GM12875 (cell line): ENCODE results near the gene TXNDC5.

Experiments used
- H3K4me3 ChIP-seq: one replicate; pipeline ENCODE4 v1.5.1; 2011; ENCODE audit warnings: low read depth, low read length, control low read depth
- TF ChIP-seq, protein P1 (sequence below): IDR thresholded peaks from 2 replicates; pipeline ENCODE4 v1.5.1; 2011; ENCODE audit warnings: low read depth, mild to moderate bottlenecking, control low read depth, inconsistent platforms, low read length, moderate library complexity, borderline replicate concordance; ENCODE audit not compliant: insufficient read depth

The TXNDC5 gene

DNA sequence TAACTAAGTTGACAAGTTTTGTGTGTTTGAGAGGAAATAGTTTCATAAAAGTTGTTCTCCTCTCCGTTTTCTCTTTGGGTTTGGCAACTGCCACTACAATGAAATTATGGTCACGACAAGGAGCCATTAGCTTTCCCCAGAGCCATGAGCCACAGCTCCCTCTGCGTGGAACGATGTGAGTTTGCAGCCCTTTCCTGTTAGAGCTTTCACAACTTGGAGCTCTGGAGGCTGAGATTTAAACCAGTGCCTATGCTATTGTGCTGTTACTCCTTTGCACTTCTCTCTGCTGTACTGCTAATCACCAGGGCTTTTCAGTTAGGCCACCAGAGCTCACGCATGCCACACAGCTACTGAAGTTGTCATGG, 29.3 kb upstream of the TXNDC5 start:
- TF ChIP-seq, protein P1, sequence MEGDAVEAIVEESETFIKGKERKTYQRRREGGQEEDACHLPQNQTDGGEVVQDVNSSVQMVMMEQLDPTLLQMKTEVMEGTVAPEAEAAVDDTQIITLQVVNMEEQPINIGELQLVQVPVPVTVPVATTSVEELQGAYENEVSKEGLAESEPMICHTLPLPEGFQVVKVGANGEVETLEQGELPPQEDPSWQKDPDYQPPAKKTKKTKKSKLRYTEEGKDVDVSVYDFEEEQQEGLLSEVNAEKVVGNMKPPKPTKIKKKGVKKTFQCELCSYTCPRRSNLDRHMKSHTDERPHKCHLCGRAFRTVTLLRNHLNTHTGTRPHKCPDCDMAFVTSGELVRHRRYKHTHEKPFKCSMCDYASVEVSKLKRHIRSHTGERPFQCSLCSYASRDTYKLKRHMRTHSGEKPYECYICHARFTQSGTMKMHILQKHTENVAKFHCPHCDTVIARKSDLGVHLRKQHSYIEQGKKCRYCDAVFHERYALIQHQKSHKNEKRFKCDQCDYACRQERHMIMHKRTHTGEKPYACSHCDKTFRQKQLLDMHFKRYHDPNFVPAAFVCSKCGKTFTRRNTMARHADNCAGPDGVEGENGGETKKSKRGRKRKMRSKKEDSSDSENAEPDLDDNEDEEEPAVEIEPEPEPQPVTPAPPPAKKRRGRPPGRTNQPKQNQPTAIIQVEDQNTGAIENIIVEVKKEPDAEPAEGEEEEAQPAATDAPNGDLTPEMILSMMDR: no peak
- no peak overlapping the region for H3K4me3 ChIP-seq

DNA sequence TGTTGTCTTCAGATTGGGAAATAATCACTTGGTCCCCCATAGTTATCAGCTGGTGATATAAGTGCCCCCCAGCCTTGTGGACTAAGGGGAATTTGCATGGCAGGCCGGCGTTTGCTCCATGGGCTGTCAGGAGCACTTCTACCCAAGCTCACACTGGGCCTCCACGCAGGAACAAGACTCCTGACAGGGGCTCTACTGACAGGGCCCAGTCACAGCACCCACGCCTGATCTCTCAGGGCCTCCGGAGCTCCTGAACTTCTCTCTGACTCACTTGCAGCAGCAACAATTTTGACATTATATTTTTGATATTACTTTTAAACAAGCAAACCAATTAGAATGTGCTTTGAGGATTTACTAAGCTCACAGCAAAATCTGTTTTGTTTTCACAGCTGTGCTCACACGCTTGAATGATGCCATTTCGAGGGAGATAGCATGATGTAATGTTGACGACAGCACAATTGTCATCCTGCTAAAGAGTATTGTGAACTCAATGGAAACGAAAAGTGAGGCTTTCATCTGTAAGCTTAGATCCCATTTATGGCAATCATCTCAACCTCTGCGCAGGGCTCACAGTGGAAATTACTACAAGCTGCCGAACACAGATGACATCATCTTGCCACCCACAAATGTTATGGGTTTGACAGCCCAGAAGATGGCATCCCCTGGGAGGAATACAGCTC, 28.7 kb upstream of the TXNDC5 start:
- no peak overlapping the region for H3K4me3 ChIP-seq
- TF ChIP-seq, protein P1: no peak

DNA sequence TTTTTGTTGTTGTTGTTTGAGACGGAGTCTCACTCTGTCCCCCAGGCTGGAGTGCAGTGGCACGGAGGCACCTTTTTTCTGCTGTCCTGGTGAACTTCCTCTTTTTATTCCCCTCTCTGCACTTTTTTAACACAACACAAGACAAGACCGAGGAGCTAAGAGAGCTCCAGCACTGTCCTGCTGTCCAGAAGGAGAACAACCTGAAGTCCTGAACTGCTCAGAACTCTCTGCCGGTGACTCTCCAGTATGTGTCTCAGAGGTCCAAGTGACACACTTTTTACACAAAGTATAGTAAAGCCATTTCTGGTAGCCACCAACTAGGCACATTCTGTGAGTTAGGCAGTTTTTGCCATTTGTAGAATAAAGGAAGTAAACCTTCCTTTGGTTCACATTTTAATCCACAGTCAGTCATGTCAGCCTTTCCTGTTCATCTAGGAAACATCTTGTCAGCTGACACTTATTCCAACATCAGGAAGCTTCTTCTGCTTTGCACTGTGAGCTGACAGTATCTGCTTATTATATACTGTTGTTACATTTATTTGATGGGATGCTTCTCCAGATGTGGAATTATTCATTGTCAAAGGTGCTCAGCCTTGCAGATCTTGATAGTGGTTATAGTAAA, 28.1 kb upstream of the TXNDC5 start:
- no peak overlapping the region for H3K4me3 ChIP-seq
- TF ChIP-seq, protein P1: no peak

DNA sequence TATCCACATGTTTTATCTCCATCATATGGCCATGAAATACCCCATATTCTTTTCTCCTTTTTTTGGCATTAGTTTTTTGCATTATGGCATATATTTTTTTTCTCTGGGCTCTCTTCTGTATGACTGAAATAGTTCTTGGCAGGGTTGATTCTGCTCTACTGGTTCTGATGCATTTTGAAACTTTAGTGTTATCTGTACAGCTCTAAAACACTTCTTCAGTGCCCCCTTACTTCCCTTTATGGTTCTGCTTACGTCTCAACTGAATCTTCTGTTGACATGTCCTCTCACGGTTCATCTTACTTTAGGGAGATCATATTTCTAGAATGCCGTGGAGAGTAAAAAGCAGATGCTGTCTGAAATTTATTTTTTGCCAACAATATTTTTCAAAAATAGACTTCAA, 23.2 kb upstream of the TXNDC5 start:
- TF ChIP-seq, protein P1: no peak
- no peak overlapping the region for H3K4me3 ChIP-seq

DNA sequence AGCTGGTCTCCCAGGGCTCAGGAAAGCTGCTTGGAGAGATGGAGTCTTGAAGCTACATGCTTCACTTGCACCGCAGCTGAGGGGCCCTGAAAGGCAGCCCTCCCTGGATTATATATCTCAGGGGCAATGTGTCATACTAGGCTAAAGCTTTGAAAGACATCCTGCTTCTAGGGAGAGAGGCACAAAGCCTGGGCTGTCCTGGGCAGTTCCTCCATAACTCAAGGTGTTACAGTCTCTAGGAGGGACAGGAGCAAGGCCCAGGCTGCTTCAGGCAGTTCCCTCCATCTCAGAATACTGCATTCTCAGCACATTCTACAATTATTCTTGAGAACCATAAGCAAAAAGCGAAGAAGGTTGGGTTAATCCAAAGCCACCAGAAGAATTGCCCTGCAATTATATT, 22.0 kb upstream of the TXNDC5 start:
- no peak overlapping the region for H3K4me3 ChIP-seq
- TF ChIP-seq, protein P1: no peak

DNA sequence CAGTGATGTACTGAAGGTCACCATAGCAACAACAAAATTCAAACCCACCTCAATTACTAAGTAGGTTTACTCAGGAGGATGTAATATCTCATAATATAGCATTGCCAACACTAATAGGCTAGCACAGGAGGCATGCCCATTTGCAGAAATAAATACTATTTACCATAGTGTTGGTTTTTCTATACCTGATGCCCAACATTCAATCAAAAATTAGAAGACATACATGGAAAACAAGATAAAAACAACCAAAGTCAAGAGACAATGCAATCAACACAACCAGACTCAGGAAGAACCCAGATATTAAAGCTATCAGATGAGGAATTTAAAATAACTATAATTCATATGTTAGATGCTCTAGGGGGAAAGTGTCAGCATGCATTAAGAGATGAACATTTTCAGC, 14.3 kb upstream of the TXNDC5 start:
- TF ChIP-seq, protein P1: no peak

DNA sequence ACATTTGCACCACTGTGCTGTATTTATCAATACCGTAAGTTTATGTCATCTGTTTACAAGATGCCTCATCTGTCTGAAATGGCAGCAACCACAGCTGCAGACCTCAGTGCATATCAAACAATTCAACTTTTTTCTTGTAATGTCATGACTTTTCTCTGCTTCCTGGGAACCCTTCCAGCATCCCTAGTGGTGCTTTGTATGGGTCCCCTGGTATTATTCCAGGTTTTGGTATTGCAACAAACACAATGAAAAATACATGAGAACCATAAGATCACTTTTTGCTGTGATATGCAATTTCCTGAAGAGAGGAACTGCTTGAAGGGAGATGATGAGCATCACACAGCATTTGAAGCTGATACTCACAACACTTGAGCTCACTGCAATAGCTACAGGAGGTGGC, 12.0 kb upstream of the TXNDC5 start:
- TF ChIP-seq, protein P1: no peak
- no peak overlapping the region for H3K4me3 ChIP-seq

More for the DNA sequence above, 14.3 kb upstream of the TXNDC5 start:
- H3K4me3 ChIP-seq: no peak overlapping the region
